NCI-H774 (cell line): ENCODE data around the gene WWC2.

Experiments
- DNase-seq: peaks from one replicate; lab custom pipeline; 2025; lab: John Stamatoyannopoulos, UW

WWC2 gene

DNA sequence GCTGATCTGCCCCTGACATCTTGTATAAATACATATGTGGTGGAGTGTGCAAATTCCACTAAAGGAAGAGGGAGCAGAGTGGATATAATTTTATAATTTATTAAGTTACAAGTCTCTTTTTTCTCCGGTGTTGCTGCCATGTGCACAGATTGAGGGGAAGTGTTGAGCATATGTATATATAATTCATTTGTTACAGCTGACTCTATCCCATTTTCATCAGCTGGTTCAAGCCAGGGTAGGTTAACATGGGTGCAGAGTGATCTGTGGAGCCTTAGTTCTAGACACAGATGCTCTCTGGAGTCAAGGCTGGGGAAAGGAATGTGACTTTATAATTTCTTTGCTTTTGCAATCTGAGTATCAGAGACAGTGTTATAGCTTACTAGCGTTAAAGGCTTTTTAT lies 103.5 kb downstream of the WWC2 start:
- DNase-seq, result no peak

GRCh38 chr4:183204793-183205192 lies 105.7 kb downstream of the WWC2 start:
- no peak for DNase-seq

DNA sequence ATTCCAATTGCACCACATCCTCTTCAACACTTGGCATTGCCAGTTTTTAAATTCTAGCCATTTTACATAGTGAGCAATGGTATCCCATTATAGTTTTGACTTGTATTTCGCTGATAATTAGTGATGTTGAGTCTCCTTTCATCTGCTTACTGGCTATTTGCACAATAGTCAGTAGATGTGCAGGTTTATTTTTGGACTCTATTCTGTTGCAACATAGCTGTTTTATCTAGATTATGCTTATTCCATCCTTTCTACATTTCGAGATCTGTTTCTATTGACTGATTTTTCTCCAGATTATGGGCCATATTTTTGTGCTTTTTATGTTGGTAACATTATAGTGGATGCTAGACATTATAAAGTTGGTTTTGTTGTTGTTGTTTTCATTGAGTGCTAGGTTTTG lies 106.1 kb downstream of the WWC2 start:
- DNase-seq, result no peak

GRCh38 chr4:183205709-183206108 lies 106.7 kb downstream of the WWC2 start:
- no peak for DNase-seq

DNA sequence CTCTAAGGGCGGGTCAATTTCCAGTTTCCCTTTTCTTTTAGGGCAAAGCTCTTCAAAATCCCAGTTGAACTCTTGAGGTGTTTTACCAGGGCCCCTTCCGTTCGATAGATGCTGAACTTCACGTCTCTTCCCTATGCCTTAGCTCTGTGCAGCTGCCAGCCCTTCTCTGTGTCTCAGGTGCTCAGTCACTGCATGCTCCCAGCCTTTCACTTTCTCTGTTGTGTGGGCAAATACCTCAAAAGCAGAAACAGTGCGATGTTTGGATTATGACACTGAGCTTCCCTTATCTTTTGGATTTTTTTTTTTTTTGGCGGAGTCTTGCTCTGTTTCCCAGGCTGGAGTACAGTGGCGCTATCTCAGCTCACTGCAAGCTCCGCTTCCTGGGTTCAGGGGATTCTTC lies 112.5 kb downstream of the WWC2 start:
- DNase-seq, result no peak

DNA sequence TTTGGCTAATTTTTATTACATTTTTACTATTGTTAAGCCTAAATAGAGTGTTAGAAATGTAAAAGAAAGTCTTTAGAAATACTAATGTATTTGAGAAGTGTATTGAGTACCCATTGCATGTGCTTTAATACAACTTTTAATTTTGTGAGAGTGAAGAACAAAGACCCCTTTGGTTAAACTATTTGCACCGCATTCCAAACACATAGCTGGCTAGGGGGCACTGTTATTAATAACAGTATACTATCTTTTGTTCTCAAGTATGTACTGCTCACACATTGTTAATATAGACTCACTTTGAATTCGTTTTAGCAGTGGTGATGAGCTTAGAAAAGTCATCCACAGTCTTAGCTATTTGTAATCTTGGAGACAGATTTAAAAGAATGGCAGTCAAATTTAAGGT lies 114.9 kb downstream of the WWC2 start:
- no peak for DNase-seq

- no peak for DNase-seq
Observed at GRCh38 chr4:183214912-183215488, 115.9 kb downstream of the WWC2 start.

DNA sequence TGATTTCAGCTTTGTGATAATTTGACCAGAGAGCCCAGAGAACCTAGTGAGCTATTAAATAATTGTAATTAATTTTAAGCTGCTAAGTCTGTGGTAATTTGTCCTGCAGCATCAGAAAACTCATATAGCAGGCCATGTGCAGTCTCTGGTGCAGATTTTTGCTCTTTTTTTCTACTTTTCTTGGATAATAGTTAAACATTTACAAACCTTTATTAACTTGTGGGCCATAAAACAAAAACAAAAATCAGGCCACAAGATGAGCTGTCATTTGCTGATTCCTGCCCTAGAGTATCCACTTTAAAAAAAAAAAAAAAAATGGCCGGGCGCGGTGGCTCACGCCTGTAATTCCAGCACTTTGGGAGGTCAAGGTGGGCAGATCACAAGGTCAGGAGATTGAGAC lies 121.2 kb downstream of the WWC2 start:
- no peak for DNase-seq

DNA sequence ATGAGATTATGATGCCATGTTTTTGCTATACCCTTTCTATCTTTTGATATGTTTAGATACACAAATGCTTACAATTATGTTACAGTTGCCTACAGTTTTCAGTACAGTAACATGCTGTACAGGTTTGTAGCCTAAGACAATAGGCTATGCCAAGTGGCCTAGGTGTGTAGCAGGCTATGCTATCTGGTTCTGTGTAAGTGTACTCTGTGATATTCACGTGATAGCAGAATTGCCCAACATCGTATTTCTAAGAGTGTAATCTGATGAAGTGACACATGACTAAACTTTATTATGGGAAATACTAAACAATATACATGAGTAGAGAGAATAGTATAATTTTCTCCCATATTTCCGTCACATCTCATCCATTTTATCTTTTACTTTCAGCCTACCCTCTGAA lies 124.0 kb downstream of the WWC2 start:
- DNase-seq, result no peak

DNA sequence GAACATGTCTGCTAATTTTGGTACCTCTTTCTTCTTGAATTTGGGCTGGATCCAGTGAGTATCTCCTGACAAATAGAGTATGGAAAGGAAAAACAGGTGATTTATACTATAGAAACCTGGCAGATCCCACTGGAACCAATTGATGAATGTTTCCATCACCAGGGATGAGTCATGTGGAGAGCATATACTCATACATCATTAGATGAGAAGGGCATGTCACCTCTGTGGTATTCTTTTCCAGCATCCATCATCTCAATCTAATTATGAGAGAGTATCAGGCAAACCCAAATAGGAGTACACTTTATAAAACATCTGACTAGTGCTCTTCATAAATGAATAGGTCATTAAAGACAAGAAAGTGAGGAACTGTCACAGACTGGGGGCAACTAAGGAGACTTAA lies 130.3 kb downstream of the WWC2 start:
- no peak for DNase-seq

- DNase-seq, result no peak
Observed at GRCh38 chr4:183240581-183241321, 141.7 kb downstream of the WWC2 start.

- DNase-seq, result no peak
Observed at GRCh38 chr4:183241322-183241640, 142.2 kb downstream of the WWC2 start.

DNA sequence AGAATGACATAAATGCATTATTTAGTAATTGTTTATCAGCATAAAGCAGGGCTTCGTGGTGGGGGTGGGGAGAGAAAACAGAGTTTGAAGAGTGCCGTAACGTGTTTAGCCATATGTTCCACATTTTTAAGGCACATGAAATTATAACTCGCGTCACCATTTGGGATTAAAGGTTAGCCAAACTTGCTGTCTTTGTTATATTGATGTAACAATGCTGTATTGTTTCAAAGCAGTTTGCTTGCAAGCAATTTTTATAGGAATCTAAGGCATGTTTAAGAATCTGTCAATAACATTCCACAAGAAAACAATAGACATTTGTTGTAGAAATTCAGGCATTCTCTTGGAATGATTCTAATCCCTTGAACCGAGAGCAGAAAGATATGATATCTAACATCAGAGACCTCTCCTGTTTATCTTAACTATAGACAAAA lies 142.7 kb downstream of the WWC2 start:
- no peak for DNase-seq

- no peak for DNase-seq
Observed at GRCh38 chr4:183242291-183242690, 143.2 kb downstream of the WWC2 start.

DNA sequence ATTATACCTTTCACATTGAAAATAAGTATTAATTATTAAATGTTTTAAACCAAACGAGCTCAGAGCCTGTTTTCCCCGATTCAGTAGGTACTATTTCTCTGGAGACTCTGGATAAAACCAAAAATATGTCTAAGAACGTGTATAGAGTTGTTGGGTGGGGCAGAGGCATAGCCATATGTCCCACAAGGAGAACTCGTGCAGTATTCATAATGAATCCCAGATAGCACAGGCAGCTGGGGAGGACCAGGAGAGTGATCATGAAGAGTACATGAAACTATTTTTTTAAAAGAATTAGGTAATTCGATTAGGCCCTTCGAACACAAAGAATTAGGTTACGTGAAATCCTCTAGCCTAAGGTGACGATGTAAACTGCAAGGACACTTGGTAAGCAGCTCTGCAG lies 145.0 kb downstream of the WWC2 start:
- DNase-seq, result no peak

DNA sequence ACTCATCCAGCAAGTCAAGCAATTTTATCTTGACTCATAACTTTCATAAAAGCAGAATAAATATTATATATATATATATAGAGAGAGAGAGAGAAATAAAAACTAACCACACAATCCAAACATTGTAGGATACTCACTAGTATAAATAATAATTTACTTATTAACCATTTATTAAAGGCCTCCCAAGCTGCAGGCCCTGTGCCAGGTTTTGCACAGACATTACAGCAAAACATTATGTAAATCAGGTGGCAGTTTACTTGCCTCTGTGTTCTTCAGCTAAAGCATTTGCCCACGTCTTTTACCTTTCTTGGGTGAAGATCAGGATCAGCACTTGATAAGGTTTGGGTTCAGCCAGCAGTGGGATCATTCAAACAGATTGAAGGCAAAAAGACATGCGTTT lies 145.4 kb downstream of the WWC2 start:
- DNase-seq, result no peak

GRCh38 chr4:183248201-183248600 lies 149.1 kb downstream of the WWC2 start:
- DNase-seq, result no peak

DNA sequence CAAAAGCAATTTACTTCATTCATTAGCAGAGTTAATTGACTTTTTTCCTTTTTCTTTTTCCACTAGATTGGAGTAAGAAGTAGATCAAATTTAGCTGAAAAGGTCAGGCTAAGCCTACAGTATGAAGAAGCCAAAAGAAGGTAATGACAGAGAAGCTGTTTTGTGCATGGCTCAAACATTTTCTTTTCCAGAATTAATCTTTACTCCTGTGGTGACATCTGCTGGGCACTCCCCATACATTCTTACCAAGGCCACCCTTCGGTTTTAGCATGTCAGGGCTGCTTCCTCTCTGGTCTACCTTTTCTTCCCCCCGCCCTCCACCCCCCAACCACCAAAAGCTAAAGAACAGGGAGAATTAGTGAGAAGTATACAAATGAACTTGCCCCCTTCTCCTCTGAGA lies 150.8 kb downstream of the WWC2 start:
- DNase-seq, result no peak

DNA sequence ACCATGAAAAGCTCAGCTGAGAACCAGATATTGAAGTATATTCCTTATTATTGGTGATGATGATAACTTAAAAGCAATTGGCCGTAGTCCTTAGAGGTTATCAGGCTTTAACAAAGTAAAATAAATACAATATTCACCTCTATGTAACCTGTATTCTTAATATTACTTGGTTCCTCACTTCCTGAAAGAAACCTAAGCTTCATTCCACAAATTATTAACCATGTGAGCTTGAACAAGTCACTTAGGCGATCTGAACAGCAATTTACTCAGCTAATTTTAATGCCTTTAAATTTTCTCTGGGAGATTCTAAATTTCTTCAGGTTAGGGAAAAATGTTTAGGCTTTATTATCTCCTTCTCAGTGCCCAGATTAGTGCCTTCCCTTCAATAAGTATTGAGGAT lies 151.8 kb downstream of the WWC2 start:
- DNase-seq, result no peak

- no peak for DNase-seq
Observed at GRCh38 chr4:183252959-183253358, 153.9 kb downstream of the WWC2 start.

GRCh38 chr4:183253451-183253850 lies 154.4 kb downstream of the WWC2 start:
- DNase-seq, result no peak

- DNase-seq, result no peak
Observed at GRCh38 chr4:183254162-183254561, 155.1 kb downstream of the WWC2 start.

DNA sequence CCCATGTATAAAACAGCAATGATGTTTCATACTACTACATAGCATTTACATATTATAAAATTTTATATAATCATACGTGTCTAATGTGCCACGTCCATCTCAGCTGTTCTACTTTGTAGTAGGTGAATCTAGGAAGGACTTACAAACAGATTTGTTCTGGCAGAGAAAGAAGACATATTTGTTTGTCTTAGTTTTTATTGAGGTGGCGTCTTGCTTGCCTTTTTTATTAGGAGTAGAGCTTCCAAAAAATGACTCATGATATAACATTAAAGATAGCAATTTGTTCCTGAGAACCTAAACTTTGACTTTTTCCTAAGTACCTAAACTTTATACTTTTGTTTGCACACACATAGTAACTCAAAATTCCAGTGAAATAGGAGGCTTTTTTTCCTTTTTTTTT lies 156.4 kb downstream of the WWC2 start:
- no peak for DNase-seq

DNA sequence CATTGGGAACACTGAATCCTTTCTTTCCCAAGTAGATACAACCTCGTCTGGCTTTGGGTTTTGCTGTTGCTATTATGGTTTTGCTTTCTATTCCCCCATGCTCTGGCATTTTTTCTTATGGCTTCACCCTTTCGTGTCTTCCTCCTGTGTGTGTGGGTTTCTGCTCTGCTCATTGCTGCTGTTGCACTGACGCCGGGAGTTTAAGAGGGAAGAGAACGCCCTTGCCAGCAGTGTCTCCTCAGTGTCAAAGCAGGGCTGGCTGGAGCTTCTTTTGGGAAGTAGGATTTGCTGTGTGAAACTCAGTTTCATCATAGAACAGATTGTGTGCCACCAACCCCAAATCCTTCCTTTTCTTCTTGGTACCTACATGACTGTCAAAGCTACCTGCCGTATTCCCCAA lies 157.3 kb downstream of the WWC2 start:
- no peak for DNase-seq
